Right hindlimb (tissue), 1 donor: Measurements from ENCODE around the gene OSCAR.
"Not testable (repeated sequence)": the region's sequence is repeated elsewhere in the genome, so short reads cannot be mapped to it uniquely, and the experiment has no call there.

Source experiments
- DNase-seq: peaks from one replicate; pipeline ENCODE4 v3.0.0-alpha.2; 2018

The OSCAR gene

DNA sequence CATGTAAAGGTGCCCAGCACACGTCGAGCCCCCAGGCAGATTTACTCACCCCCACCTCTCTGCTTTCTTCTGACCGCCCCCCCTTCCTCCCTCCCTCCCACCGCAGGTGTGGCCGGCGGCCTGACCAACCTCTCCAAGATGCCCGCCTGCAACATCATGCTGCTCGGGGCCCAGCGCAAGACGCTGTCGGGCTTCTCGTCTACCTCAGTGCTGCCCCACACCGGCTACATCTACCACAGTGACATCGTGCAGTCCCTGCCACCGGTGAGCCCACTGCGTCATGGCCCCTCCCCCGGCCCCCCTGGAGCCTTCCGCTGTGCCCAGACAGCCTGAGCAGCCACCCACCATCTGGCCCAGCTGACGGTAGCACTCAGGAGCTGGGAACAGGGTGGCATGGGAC is 23.8 kb upstream of the OSCAR start:
- DNase-seq, result no peak

DNA sequence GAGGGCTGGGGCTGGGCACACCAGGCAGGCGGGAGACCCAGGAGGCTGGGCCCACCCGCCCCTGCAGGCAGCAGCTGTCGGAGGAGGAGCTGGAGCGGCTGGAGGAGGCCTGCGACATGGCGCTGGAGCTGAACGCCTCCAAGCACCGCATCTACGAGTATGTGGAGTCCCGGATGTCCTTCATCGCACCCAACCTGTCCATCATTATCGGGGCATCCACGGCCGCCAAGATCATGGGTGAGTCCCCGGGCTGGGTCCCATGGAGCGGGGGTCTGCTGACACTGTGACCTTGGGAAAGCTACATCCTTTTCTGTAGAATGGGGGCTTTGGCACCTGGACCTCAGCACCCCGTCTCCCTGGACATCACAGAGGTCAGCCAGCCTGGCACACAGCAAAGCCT is 23.1 kb upstream of the OSCAR start:
- DNase-seq, result no peak

DNA sequence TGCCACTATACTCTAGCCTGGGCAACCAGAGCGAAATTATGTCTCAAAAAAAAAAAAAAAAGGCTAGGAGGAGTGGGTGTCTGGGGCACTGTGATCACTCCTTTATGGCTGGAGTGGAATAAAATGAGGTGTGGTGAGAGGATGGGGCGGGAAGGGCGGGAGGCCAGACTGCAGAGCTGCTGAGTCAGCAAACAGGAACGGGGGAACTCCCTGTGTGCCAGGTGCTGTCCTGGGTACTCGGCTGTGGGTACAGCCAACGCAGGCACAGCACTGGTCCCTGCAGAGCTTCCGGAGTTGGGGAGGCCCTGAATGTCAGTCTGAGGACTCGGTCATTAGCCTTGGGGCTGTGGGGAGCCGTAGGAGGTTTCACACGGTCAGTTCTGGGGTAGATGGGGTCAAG is 20.7 kb upstream of the OSCAR start:
- no peak for DNase-seq

DNA sequence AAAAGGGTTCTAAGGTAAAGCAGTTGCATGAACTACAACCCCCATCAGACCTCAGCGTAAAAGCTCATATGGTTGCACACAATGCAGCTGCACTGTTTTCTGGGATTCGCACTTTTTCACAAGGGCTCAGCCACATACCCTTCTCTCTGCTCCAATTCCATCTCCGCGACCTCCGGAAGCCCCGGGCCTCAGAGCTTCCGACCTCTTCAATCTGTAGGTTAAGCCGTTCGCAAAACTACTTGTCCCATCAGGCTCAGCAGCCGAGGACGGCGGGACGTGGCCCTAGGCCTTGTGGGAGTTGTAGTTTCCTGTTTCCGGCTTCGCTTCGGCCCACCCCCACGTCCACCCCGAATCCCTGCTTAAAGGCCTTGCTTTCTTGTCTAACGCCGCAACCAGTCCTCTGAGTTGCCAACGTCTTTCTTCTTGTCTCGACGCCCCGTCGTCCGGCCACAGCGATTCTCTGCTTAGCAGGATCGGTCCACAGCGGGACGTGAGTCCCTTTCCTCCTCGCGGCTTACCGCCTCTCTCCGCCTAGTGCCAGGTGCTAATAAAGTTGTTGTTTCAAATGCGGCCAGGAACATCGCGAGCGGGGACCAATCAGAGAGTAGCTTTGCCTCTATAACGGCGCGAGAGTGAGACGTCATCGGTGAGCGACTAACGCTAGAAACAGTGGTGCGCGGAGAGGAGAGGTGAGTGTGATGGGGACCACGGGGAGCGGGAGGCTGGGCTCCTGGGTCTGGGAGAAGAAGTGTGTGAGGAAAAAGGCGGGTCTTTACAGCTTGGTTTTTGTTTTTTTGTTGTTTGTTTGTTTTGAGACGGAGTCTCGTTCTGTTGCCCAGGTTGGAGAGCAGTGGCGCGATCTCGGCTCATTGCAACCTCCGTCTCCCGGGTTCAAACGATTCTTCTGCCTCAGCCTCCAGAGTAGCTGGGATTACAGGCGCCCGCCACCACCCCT is 14.8 kb upstream of the OSCAR start, which contains the start of the genes PRPF31 and TFPT:
Gene PRPF31 (plus strand): TSS at position 646 of the 955 bp plus-strand sequence. CDS start 2,525 bp downstream, outside the sequence.
Gene TFPT (minus strand): TSS at position 549 of the 955 bp plus-strand sequence. CDS start 388 bp downstream, at position 161.
- peak; percentile 97 for DNase-seq

DNA sequence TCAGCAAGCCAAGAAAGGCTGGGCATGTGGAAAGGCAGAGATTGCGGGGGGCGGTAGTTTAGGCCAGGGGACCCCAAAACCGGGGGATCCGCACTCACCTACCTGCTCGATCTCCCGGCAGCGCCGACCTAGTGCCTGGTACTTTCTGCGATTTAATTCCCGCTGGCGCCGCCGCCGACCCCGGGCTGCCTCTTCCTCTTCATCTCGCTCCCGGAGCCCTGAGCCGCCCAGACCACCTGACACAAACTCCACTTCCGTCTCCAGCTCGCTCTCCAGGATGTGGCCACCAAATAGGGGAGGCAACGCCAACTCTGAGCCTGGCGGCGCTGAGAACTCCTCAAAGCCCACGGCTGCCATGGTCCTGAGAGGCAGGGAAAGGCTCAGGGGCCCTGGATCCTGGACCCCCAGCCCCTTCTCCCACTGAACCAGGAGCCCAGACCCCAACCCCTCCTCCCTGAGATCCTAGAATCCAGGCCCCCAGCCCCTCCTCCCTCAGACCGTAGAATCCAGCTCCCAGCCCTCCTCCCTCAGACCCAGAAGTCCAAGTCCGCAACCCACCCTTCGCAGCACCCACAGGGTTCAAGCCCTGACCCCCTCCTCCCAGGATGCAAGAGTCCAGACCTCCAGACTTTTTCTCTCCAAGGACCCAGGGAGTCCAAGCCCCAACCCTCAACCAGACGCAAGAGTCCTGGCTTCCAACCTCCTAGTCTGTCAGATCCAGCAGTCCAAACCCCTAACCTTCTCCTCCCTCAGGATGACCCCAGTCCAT is 13.9 kb upstream of the OSCAR start:
- no peak for DNase-seq

DNA sequence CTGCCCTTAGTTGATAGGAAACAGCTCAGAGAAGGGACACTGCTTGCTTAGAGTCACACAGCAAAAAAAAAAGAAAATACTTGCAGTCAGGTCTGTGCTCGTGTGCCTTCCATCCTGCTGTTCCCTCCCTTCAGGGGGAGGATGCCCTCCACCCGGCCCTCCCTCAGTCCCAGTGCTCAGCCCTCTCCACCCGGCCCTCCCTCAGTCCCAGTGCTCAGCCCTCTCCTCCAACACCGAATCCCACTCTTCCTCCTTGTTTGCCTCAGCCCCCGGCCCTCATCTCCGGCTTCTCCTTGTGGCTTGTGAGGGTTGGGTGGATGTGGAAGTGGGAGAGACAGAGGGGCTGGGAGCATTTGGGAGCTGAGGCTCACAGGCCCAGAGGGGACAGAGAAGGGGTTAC is 9.0 kb upstream of the OSCAR start:
- DNase-seq, result no peak

DNA sequence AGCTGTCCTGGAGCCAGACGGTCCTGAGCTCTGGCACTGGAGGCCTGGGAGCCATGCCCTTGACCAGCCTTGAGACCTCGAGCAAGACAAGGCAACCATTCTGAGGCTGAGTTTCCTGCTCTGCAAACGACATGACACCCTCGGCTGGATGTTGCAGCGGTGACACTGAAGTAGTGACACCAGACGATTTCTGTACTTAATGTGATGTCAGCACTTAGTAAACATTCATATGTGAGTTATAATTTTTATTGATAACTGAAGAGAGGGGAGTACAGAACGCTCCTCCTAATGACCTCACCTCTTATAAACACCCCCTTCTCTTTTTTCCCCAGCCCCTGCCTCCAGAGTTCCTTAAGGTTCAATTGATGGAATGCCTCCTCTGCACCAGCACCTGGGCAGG is 7.9 kb upstream of the OSCAR start:
- no peak for DNase-seq

DNA sequence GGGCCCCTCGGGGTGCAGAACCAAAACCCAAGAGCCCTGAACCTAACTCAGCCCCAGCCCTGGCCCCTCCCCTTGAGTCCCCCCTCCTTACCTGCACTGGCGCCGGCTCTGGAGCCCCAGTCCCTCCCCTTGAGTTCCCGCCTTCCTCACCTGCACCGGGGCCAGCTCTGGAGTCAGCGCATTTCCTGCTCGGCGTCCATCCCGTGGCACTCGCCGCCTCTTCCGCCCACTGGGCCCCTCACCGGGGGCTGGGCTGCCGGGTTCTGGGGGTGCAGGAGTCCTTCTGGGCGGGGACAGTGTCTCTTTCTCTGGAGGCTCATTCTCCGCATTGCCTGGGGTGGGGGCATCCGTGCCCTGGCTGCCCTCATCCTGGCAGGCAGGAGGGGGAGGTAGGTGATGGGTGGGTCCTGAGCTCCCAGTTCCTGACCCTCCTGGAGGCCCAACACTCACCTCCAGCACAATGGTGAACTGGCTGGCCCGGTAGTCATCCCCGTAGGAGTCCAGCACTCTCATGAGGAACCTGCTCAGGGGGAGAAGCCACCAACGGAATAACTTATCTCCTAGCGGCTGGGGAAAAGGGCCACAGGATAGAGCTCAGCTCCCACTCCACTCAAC is 7.4 kb upstream of the OSCAR start:
- peak; percentile 14 for DNase-seq

DNA sequence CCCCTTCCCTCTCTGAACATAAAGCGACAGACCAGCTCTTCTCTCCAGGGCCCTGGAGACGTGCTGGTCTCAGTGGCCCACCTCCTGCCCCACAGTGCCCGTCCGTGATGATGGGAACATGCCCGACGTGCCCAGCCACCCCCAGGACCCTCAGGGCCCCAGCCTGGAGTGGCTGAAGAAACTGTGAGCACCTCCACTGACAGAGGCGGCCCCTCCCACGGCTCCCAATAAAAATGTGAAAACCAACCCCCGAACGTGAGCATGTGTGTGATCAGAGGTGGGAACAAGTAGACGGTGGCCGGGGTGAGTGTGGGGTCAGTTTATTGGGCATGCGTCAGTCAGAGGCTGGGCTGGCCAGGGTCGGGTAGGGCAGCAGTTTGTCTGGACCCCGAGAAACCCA is 6.1 kb upstream of the OSCAR start:
- peak; percentile 13 for DNase-seq

DNA sequence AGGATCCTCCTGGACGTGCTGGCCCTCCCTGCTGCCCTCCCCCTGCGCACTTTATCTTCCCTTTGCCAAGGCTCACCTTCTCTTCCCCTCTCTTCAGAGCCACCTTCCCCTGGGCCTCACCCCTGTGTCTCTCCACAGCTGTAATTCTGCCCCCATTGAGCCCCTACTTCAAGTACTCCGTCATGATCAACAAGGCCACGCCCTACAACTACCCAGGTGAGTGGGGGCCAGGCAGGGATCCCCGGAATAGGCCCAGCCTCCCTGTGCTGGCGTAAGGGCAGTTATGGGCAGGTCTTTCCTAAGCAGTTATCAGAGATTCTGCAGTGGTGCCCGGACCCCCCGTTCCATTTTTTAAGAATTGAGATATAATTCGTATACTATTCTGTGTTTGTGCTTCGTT is 5.2 kb upstream of the OSCAR start:
- peak; percentile 19 for DNase-seq

DNA sequence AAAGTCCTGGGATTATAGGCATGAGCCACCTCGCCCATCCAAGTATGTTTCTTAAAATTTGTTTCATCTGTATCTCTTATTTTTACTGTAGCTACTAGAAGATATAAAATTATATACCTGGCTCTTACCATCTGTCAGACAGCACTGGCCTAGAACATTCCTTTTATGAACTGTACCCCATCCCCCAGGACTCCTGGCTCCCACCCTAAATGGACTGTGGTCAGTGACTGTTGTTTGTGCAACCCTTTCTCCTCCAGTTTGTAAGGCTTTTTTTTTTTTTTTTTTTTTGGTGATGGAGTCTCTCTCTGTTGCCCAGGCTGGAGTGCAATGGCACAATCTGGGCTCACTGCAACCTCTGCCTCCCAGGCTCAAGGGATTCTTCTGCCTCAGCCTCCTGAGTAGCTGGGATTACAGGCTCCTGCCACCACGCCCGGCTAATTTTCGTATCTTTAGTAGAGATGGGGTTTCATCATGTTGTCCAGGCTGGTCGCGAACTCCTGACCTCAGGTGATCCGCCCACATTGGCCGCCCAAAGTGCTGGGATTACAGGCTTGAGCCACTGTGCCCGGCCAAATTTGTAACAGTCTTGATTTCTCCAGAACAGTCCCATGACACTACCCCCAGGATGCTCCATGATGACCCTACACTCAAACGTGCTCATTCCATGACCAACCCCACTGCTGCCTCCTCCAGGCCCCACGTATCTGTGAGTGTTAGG is 4.6 kb upstream of the OSCAR start:
- DNase-seq, result peak; percentile 9

DNA sequence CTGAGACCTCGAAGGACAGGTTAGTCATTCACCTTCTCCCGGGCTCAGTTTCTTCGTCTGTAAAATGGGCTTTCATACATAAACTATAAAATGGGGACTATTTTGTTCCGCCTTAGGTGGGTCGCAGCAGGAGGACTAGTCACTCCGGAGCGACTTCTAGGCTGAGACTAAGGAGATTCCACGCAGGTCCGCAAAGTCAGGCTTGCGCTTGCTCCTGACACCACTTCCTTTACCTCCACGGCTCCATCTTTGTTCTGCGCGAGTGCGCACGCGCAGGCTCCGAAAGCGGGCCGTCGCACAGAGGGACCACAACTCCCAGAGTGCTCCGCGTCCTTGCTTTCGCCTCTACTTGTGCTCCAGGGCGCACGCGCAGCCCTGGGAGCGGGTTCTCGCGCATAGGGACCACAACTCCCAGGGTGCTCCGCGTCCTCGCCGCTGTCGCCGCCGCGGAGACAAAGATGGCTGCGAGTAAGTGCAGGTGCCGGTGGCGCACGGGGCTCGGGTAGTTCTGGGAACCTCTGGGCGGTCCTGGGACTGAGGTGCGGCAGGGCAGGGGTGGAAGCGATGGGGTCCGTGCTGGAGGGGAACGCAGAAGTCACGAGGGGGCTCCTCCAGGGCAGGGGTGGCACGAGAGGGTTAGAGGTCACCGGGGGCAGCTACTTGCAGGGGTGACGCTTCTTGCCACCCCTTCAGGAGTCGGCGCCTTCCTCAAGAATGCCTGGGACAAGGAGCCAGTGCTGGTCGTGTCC is 2.0 kb upstream of the OSCAR start, which contains the start of gene NDUFA3:
Gene NDUFA3 (plus strand): TSS at position 435 of the 749 bp plus-strand sequence. CDS start 24 bp downstream, at position 459.
- peak; percentile 98 for DNase-seq

DNA sequence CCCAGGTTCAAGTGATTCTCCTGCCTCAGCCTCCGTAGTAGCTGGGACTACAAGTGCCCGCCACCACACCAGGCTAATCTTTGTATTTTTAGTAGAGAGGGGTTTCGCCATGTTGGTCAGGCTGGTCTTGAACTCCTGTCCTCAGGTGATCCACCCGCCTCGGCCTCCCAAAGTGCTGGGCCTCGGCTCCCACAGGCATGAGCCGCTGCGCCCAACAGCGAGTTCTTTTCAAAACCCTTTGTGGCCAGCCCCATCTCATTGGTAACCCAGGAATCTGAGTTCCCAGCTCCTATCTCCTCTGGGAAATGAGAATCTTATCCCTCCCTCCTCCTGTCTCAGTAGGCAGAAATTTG is 724 bp downstream of the OSCAR start:
- DNase-seq, result not testable (repeated sequence)

DNA sequence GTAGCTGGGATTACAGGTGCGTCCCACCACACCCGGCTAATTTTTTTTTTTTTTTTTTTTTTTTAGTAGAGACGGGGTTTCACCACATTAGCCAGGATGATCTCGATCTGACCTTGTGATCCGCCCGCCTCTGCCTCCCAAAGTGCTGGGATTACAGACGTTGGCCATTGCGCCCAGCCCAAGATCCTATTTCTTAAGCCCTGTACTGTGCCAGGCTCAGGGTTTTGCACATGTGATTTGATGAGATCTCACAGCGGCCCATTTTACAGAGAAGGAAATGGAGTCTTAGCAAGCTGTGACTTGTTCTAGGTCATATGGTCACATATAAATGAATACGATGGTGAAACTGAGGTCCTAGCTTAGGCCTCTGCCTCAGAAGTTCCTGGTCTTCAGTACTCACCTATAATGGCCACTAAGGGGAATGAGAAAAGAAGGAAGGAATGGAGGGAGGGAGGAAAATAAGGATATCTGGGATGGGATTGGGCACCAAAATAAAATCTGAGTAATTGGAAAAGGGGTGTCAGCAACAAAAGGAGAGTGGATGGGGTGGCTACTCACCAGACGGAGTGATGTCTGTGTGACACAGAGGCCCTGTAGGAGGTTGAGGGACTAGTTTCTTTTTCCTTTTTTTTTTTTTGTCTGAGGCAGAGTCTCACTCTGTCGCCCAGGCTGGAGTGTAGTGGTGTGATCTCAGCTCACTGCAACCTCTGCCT is 1.3 kb downstream of the OSCAR start:
- no peak for DNase-seq

DNA sequence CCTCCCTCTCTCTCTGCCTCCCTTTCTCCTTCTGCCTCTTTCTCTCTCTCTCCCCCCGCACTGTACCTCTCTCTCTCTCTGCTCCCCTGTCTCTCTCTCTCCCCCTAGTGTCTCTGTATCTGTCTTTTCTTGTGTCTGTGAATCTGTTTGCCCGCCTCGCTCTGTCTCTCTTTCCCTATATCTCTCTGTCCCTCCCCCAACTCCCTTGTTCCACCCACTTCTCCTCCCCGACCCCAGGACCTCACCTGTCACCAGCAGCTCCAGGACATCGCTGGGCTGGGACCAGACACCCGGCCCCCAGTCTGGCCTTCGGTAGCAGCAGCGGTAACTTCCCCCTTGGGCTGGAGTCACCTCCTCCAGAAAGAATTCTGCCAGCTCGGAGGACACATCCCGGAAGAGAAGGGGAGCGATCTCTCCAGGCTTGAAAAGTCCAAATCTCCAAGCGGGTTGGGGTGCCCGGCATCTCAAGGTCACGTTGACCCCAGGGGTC is 3.9 kb downstream of the OSCAR start:
- no peak for DNase-seq

DNA sequence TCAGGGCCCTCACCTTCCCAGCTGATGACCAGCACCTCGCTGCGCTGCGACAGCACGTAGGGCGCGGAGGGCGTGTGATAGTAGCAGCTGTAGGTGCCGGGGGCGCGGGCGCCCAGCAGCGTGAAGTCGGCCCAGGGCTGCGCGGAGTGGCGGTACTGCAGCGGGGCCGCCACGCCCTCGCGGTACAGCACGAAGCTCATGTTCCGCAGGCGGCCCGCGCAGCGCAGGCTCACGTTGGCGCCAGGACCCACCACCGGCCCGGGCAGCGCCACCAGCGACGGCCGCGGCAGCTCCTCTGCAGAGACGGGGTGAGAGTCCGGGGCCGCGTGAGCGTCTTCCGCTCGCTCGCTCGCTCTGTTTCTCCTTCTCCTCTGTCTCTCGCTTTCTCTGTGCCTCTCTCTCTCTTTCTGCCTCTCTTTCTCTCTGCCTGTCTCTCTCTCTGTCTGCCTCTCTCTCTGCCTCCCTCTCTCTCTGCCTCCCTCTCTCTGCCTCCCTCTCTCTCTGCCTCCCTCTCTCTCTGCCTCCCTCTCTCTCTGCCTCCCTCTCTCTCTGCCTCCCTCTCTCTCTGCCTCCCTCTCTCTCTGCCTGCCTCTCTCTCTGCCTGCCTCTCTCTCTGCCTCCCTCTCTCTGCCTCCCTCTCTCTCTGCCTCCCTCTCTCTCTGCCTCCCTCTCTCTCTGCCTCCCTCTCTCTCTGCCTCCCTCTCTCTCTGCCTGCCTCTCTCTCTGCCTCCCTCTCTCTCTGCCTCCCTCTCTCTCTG is 4.6 kb downstream of the OSCAR start:
- peak; percentile 62 for DNase-seq

DNA sequence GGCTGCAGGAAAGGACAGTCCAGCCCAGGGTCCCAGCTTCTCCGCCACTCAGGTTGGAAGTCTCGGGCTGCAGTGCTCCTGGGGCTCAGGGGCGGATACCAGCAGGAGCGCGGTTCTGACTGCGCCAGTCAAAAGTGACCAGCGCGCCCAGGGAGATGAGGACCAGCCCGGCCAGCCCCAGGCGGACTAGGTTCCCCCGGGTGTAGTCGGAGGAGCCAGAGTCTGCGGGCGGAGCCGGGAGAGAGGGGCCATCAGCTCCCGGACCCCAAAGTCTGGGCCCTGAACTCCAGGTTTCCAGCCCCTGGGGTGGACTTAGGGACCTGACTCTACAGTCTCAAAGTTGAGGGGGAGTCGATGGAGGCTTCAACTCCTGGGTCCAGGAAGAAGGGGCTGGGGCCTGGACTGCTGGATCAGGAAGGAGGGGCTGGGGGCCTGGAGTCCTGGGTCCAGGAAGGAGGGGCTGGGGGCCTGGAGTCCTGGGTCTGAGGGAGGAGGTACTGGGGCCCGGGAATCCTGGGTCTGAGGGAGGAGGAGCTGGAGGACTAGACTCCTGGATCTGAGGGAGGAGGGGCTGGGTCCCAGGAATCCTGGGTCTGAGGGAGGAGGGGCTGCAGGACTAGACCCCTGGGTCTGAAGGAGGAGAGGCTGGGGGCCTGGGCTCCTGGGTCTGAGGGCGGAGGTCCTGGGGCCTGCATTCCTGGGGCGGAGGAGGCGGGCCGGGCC is 5.3 kb downstream of the OSCAR start:
- DNase-seq, result no peak

DNA sequence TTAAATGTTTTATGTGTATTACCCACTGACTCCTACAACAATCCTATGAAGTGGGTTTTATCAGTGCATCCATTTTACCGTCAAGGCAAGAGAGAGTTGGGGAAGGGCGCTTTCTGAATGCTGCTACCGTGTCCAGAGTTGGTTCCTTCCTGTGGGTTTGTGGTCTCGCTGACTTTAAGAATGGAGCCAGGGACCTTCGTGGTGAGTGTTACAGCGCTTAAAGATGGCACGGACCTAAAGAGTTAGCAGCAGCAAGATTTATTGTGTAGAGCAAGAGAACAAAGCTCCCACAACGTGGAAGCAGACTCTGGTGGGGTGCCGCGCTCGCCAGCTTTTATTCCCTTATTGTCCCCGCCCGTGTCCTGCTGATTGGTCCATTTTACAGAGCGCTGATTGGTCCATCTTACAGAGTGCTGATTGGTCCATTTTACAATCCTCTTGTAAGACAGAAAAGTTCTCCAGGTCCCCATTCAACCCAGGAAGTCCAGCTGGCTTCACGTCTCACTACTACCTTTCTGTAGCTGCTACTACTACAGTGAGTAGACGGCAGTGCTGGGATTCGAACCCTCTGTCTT is 6.1 kb downstream of the OSCAR start:
- no peak for DNase-seq

DNA sequence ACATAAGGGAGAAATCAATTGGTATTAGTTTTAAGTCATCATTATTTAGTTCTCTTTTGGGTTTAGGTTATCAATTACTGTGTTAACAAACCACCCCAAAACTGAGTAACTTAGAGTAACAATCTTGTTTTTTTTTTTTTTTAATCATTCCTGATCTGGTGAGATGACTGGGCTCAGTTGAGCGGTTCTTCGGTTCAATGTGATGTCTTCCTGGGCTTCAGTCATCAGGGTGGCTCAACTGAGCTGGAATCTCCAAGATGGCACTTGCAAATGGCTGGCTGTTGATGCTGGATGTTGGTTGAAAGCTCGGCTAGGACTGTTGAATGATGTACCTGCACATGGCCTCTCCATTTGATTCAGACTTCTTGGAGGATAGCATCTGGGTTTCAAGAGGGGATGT is 16.2 kb downstream of the OSCAR start:
- no peak for DNase-seq
